Measurements from ENCODE around the gene SLC6A7.

- no peak for TF ChIP-seq ZBTB21 (CRISPR knock-in tag; IDR thresholded peaks at IDR 0.05; ENCODE audit: borderline replicate concordance)
- TF ChIP-seq, protein P1, sequence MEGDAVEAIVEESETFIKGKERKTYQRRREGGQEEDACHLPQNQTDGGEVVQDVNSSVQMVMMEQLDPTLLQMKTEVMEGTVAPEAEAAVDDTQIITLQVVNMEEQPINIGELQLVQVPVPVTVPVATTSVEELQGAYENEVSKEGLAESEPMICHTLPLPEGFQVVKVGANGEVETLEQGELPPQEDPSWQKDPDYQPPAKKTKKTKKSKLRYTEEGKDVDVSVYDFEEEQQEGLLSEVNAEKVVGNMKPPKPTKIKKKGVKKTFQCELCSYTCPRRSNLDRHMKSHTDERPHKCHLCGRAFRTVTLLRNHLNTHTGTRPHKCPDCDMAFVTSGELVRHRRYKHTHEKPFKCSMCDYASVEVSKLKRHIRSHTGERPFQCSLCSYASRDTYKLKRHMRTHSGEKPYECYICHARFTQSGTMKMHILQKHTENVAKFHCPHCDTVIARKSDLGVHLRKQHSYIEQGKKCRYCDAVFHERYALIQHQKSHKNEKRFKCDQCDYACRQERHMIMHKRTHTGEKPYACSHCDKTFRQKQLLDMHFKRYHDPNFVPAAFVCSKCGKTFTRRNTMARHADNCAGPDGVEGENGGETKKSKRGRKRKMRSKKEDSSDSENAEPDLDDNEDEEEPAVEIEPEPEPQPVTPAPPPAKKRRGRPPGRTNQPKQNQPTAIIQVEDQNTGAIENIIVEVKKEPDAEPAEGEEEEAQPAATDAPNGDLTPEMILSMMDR (IDR thresholded peaks at IDR 0.05) = no peak
Observed at GRCh38 chr5:150235500-150235854, 45.6 kb downstream of the SLC6A7 start.

Measured in WTC11 (cell line).